Central memory CD4-positive, alpha-beta T cell (primary cell): ENCODE measurements around the gene BRDT.
"Not testable (repeated sequence)": the region's sequence is repeated elsewhere in the genome, so short reads cannot be mapped to it uniquely, and the experiment has no call there.

Experiments used
- DNase-seq: peaks from one replicate; pipeline ENCODE4 v3.0.0; 2022

The BRDT gene

DNA sequence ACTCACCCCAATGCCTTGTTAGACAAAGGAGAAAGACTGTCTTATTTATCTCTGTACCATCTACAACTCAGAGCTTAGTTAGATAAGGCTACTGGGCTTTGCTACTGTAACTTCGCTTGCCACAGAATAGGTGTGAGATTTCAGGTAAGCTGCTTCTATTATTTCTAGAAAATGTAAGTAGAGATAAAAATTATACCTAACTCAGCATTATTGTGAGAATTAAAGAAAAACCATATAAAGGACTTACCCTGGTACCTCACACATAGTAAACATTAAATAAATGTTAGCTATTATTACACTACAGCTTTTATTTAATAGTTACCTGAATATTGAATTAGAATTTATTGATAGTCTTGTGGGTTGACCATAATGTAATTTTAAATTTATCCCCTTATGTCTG lies 44.1 kb downstream of the BRDT start:
- DNase-seq, result no peak

DNA sequence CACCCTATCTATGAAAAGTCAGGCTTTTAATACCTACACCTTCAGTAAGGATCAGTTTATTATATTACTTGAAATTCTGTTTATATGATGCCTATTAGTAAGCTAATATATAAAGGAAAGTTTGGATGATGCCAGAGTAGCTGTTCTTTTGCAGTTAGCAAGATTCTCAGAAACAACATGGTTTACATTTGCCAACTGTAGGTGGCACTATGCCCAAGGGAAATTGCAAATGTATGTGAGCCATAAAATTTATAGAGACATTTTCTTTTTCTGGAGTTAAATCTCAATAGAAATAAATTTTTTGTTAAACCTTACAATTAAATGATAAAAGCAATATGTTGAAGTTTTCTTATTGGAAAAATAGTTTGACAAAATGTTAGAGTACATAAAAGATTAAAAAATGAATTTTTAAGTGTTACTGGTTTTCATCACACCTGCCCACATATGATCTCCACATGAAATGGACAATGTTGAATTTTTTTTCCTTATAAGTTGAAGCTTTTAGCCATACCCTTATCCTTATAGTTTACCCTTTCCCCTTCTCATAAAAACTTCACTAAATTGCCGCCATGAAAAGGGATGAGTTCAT lies 48.5 kb downstream of the BRDT start:
- peak; percentile 32 for DNase-seq

DNA sequence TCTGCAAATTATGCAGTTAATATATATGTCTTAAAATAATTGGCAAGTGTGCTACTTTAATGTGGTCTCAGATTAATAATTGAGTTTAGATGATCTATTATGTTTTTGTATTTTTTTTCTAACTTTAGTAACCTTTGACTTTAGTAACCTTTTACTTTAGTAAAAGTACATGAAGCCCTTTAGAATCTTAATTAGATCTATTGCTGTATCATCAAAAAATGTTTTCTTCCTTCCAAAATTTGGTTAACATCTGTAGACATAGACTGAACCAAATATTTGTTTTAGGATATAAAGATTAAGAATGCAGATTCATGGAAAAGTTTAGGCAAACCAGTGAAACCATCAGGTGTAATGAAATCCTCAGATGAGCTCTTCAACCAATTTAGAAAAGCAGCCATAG lies 54.9 kb downstream of the BRDT start:
- no peak for DNase-seq

DNA sequence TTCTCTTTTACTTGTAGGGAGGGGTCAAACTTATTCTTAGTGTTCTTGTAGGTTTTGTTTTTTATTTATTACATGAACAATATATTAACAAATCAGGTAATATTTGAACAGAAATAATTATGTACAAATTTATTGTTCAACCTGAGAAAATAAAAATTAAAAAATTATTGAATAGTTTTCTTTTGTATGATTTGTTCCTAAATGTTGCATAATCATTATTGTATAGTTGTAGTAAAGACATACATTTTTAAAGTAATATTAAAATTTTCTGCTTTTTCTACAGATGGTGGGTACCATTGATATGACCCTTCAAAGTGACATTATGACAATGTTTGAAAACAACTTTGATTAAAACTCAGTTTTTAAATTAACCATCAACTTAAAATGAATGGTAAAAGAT lies 64.7 kb downstream of the BRDT start:
- DNase-seq, result no peak

DNA sequence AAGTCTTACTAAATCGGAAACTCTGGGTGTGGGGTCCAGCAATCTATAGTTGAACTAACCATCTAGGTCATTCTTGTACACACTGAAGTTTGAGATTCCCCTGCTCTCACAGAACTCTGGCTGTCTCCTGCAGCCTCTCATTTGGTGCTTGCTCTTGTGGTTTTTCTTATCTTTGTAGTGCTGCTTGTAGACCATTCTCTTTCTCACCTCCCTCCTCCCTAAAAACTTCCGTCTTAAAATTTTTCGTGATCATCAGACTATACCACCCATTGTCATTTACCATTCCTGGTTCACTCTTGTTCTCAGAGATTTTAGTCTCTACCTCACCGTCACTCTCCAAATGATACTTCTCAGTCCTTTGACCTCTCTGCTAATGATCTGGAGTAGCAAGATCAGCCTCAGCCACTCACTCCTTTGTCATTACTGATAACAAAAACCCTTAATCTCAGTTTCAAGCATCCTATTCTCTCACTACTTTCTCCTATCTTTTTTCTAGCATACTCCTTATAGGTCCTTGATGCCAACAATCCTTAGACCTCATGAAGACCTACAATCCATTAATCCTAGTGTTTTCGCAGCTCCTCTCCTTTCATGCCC lies 67.6 kb downstream of the BRDT start:
- no peak for DNase-seq

DNA sequence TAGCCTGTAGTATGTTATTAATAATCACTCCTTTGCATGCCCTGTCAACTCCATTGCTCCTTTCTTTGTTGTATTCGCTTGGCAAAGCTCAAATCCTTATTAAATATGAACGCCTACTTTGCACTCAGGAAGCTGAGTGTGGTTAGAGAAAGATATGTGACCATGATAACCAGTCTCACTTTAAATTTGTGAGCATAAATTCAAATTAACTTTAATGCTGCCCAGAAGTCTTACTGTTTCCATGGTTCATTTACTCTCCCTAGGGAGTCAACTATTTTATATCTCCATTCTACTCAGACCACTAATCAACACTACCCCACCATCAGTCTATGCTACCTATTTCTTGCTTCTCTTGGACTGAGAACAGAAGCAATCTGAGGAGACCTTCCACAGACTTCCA lies 68.5 kb downstream of the BRDT start:
- no peak for DNase-seq

DNA sequence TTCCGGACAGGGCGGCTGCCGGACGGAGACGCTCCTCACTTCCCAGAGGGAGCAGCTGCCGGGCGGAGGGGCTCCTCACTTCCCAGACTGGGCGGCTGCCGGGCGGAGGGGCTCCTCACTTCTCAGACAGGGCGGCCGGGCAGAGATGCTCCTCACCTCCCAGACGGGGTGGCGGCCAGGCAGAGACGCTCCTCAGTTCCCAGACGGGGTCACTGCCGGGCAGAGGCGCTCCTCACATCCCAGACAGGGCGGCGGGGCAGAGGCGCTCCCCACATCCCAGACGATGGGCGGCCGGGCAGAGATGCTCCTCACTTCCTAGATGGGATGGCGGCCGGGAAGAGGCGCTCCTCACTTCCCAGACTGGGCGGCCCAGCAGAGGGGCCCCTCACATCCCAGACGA lies 76.8 kb downstream of the BRDT start:
- DNase-seq, result not testable (repeated sequence)

DNA sequence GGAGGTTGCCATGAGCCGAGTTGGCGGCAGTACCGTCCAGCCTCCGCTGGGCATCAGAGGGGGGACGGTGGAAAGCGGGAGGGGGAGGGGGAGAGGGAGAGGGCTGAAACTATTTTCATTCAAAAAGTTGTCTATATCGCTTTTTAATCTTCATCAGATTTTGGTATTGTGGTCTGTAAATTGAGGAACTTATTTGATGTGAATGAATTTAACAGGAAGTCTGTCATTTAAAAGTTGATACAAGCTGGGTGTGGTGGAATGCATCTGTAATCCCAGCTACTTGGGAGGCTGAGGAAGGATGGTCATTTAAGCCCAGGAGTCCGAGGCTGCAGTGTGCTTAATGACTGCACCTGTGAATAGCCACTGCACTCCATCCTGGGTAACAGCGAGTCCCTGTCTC lies 77.6 kb downstream of the BRDT start:
- no peak for DNase-seq

DNA sequence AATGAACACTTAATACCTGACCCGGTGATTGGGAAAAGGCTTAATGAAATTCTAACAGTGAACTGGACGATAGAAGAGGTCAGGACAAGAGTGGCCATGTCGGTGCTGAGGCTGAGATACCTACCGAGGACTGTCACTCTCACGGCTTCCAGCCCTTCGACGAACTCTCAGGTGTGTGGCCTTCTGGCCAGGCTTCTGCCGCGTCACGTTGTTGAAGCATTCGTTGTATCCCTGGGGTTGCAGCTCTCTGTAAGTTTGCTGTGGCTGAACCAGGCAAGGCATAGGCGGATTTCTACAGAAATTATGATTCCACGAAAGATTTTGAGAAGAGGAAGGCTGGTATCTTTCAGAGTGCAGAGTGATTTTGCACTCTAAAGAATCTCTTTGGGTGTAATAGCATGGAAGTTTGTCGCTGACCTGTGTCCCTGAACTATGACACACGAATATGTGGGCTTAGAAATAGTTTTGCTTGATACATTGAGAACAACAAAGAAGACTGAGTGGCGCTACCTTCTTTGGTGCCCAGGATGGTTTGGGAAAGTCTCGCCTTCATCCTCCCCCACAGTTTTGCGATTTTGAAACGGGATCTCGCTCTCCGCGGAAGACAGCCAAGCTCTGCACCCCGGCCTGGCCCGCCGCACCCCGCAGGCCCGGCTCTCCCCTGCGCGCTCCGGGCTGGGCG lies 80.2 kb downstream of the BRDT start:
- DNase-seq, result no peak

DNA sequence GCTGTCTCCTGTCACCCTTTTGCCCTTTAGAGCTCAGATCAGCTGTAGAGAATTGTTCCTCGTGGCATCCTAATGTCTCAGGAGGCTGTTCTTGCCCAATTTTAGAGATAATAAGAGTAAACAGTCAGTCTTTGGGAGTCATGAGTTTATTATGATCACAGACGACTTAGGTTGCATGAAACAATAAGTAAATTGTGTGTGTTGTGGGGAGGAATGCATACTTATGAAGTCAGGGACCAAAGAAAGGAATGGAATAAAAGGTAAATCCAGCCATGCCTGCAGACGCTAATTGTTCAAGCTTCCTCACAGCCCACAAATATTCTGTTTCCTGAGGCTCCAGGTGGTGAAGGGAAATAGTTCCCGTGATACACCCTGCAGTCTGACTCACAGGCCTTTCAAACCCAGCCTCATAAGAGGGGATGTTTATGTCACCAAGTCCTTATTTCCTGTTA lies 81.5 kb downstream of the BRDT start:
- no peak for DNase-seq

DNA sequence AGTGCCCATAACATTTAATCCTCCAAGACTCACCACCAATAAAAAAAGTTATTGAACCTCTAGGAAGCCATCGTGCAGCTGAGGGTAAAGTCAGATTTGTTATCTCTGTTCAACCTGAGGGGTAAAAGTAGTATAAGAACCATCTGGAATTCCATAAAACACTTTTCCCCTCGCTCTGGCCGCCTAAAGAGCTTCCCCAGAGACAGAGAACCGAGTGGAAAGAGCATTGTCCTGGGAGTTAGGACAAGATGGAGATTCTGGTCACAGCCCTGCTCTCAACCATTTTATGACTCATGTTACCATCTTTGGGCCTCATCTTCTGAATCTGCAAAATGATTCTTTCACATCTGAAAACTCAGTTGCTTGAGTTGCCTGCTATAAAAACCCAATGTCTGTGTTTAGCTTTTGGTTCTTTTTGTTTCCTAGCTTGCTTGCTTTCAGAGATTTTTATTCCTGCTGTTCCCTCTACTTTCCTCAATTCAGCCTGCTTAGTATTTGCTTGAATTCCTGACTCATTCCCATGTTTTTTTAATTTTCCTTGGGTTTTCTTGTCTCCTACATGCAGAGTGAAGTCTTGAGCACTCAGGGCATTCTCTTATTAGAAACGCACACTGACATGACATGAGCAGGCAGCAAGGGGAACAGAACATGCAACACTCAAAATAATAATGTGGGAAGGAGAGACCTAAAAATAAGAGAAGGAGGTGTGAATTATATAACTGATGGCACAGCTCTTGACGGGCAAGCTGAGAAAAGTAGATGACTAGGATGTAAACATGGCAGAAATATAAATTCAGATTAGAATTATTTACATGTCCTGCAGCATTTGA lies 82.3 kb downstream of the BRDT start:
- no peak for DNase-seq

DNA sequence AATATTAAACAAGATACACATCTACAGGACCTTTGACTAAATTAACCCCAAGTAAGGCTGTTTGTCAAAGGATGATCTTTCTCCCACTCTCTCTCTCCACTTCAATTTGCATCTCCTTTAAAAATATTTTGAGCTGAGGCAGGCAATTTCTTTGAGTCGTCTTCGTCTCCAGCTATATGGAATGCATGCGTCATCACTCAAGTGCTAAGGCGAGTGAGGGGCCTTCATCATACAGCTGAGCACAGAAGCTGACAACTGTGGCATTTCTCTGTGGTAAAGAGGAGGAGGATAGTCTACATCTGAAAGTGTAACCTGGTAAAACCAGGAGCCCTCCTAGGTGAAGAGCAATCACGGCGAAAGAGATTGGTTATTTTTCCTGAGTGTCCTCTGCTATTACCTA lies 88.2 kb downstream of the BRDT start:
- no peak for DNase-seq

DNA sequence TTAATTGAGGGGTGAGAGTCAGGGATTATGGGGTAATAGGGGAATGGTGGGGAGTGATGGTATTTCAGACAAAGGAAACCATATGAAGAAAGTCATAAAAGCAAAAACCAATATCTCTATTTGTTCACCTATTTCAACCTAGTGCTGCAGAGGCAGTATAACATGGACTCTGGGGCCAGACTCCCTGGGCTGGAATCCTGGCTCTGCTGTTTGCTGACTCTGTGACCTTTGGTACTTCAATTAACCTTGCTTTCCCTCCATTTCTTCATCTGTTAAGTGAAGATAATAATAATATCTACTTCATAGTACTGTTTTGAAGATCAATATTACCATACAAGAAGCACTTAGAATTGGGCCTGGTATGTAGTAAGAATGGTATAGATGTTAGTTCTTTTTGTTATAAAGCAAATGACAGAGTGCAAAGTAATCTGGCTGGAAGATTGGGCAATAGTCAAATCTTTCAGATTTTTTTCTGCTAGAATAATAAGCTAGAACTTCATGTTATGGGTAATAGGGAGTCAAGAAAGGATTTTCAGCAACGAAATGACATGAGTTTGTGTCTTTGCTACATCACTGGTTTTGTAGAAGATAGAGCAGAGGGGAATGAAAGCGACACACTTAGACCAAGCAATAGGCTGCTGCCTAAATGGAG lies 89.6 kb downstream of the BRDT start:
- DNase-seq, result no peak

DNA sequence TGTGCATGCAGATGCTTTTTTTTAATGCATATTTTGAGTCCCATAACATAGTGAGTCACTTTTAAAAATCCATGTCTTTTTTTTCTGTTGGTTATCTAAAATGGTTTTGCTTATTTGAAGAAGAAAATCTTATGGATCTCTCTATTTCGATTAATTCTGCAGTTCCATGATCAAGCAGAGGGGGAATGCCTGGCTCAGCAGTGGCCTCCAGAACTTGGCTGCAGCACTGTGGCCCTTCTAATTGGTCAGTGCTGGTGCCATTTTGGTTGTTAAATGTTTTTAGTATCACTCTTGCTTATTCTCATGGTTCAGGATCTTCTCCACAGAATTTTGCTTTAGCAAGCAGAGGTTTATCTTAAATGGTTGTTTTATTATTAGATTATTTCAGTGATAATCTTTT lies 91.8 kb downstream of the BRDT start:
- DNase-seq, result no peak

DNA sequence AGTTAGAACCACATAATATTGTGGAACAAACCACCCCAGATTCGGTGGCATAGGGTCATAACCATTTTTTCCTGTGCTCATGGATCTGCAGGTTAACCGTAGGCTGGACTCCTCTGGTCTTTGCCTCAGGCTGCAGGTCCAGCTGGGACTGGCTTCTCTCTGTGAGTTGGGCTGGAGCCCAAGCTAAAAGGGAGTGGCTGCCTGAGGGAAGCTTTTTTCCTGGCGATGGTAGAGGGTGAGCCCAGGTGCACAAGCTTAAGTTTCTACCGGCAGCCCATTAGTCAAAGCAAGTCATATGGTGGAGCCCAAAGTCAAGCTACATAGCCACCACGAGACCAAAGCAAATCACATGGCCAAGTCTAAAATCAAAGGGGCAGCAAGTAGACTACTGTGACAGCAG lies 94.4 kb downstream of the BRDT start:
- DNase-seq, result no peak

DNA sequence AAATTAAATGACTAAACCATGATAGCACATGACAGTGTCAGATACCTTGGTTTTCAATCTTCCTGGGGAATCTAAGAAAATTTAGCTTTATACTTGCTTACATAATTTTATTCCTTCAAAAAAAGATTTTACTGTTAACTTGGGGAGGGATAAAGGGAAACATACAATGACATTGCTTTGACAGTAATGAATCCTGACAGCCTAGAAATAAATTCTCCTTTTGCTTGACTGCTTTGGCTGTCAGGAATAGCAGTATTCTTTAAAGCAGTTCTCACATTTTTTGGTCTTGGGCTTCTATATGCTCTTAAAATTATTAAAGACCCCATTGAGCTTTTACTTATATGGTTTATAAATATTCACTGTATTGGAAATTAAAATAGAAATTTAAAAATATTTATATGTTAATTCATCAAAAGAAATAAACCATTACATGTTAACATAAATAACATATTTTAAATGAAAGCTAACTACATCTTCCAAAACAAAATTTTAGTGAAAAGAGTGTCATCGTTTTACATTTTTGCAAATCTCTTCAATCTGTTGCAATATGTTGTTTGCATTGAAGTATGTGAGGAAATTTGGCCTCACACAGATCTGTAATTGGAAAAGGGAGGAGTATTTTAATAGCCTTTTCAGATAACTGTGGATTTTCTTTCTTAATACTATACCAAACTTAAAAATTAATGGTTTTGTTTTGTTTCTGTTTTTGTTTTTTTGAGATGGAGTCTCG lies 96.7 kb downstream of the BRDT start:
- no peak for DNase-seq

DNA sequence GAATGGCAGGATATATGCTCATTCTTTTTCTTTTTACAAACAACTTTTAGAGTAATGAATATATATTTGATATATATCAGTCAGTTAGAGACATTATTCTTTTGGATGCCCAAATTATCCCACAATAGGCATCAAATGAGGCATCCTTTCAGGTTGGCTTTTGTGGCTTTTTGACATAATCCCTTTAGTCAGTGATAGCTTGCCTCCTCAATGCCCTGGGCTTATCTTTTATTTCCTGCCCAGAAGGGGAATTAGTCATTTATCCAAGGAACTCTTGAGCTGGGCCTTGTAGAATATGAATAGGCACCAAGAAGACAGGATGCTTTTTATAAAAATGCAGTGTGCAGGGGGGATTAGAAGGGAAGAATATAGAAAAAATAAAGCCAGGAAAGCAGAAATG lies 102.7 kb downstream of the BRDT start:
- no peak for DNase-seq
